Smooth muscle cell of the coronary artery (primary cell): ENCODE results near the gene NAA40. TPM values are rescaled to one million over a fixed set of nuclear protein-coding genes. Genes with fewer than 3 reads are reported as not detected.

ENCODE experiments used
- total RNA-seq: library from RNA; depleted of rRNA; stranded (reverse); fragments of >200 nt; gene quantifications from 2 replicates; pipeline ENCODE4 v1.2.3, GENCODE V29; 2014; ENCODE audit warnings: low replicate concordance

NAA40 gene
- total RNA-seq, result 9.3 and 13.5 TPM in 2 replicates

GRCh38 chr11:63938479-63939396 lies at the start of gene NAA40:
NAA40 (plus strand) TSS chr11:63939002; CDS start chr11:63939097, 95 bp downstream.

GRCh38 chr11:63916837-63917691 lies 21.7 kb upstream of the NAA40 start, which contains the start of gene RCOR2:
RCOR2 (minus strand) TSS chr11:63917164; CDS start chr11:63916456, 708 bp downstream.

GRCh38 chr11:63974259-63975143 lies 35.7 kb downstream of the NAA40 start, which contains the start of gene COX8A:
COX8A (plus strand) TSS chr11:63974620; CDS start chr11:63974681, 61 bp downstream.

GRCh38 chr11:63986156-63986931 lies 47.5 kb downstream of the NAA40 start, which contains the start of gene OTUB1:
OTUB1 (plus strand) TSS chr11:63986438; CDS start chr11:63986457, 19 bp downstream.

Other genes starting within 250 kb of the NAA40 start
- gene ZFTA, start 170.2 kb upstream of the NAA40 start, total RNA-seq, result 10.0 and 17.2 TPM in 2 replicates
- 6.7 and 12.0 TPM in 2 replicates for gene SPINDOC, start 125.5 kb upstream of the NAA40 start, total RNA-seq
- 2.0 and 6.4 TPM in 2 replicates for gene MARK2, start 99.9 kb upstream of the NAA40 start, total RNA-seq
- 0.70 and 4.5 TPM in 2 replicates for gene RCOR2, start 21.8 kb upstream of the NAA40 start, total RNA-seq
- gene COX8A, start 35.6 kb downstream of the NAA40 start, total RNA-seq, result 198 and 548 TPM in 2 replicates
- 59.2 and 63.1 TPM in 2 replicates for gene OTUB1, start 47.4 kb downstream of the NAA40 start, total RNA-seq
- under 0.01 TPM in 1 of 2 replicates, not detected in the other for gene FLRT1, start 96.9 kb downstream of the NAA40 start, total RNA-seq
- gene MACROD1, start 227.1 kb downstream of the NAA40 start, total RNA-seq, result 24.5 and 25.4 TPM in 2 replicates
- gene STIP1, start 247.2 kb downstream of the NAA40 start, total RNA-seq, result 162 and 280 TPM in 2 replicates